Stimulated activated naive CD8-positive, alpha-beta T cell treated with anti-CD3 and anti-CD28 coated beads, Interleukin-15, Interleukin-2, amounts not matched to agents 100 U/mL and 50 U/mL, for 24 hours (primary cell): Measurements from ENCODE around the gene MYRF.

Source experiments
- ATAC-seq: fragments of 150-1000 bp; cut with Tn5 transposase; one replicate; pipeline ENCODE4 v1.10.0; 2021
- DNase-seq: peaks from one replicate; pipeline ENCODE4 v3.0.0; 2021

The MYRF gene

DNA sequence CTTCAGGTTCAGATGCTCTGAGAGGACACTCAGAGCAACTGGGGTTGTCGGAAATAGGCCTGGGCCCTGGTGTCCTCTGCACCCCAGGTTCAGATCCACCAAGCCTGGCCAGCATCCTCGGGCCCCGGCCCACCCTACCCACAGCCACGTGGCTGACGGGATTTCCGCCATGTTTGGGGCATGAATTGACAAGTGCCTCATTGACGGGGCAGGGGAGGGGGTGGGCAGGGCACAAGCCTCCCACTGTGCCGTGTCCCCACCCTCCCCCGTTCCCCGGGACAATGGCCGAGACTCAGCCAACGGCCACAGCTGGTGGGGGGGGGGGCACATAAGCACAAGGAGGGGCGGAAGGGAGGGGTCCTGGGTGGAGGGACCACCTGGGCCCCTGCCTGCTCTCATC, 8.5 kb downstream of the MYRF start:
- no peak for ATAC-seq
- DNase-seq, result no peak

DNA sequence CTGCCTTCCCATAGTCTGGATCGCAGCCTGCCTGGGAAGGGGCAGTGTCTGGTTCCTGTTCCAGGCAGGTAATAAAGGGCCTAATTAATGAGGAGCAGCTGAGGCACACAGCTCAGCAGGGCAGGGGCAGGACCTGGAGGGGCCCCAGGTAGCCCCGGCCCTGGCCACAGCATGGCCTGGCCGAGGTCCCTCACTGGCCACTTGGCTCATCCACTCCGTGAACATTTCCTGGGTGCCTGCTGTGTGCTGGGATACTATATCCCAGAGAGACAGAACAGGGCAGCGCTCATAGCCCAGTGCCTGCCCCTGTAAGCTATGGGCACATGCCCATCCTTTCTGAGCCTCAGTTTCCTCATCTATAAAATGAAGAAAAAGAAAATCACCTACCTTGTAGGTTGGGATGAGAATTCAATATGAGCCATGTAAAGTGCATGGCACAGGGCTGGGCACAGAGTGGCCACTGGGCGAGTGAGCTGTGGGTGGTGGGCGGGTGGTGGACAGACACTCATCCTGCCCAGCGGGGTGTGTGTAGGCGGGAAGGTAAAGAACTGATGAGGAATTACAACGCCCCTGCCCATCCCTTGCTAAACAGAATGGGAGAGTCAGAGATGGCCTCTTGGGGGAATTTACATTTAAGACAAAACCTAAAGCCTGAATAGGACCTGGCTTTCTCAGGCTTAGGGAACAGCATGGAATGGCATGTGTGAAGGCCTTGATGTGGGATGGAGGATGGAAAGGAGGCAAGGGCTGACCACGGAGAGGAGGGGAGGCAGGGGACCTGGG, 9.2 kb downstream of the MYRF start:
- ATAC-seq (no peak), DNase-seq (no peak)

DNA sequence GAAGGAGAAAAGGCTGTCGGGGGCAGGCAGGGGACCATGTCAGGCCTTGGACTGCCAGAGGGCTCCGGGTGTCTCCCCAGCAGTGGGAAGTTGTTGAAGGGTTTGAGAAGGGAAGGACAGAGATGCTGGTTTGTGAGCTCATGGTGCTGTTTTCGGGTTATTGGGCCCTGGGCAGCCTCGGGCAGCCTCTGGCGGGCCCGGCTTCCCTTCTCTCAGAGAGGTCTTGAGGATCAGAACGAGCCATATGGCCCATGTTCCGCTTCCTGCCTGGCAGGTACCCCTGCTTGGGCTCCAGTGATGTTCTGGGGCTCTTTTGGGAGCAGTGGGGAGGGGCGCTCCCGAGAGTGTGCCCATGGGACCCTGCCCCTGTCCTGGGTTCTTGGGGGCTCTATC, 9.8 kb downstream of the MYRF start:
- ATAC-seq, result no peak
- DNase-seq, result no peak

DNA sequence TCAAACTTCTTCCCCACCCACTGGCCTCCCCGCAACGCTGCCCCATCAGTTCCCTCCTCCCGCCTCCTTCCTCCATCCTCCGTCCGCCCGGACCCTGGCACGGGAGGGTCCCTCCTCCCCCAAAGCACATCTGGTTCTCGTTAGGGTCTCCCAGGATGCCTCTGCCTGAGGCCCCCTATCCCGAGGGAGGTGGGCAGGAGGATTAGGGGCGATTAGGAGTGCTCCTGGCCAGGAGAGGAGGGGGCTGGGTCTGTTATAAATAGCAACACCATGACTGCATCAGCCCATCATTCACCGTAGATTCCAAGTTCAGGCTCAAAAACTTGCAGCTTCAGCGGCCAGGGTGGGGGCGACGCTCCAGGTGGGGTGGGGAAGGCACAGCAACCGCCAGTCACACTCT, 10.4 kb downstream of the MYRF start:
- DNase-seq (no peak), ATAC-seq (no peak)

DNA sequence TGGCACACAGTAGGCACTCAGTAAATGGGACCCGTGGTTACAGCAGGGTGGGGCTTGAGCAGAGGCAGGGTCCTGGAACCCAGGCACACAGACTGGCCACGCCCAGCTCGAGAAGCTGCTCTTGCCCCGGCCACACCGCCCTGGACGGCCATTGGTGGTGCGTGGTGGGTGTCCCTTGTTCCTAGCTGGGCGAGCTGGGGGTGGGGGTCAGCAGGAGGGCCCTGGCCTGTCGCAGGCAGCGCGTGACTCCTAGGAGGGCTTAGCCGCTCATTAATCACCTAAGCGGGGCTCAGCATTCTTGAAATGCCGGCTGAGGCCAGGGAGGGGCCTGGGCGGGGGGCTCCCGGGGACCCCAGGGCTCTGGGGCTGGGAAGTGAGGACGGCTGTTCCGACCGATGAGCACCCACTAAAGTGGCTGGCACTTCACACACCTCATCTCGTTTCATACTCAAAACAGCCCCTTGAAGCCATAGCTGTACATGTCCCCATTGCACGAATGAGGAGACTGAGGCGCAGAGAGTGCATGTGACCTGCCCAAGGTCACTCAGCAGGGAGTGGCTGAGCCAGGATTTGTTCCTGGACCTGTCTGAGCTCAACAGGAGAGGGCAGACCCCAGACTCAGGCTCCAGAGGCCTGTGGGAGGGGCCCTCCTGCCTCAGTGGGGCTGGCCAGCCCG, 11.6 kb downstream of the MYRF start:
- ATAC-seq (no peak), DNase-seq (no peak)

DNA sequence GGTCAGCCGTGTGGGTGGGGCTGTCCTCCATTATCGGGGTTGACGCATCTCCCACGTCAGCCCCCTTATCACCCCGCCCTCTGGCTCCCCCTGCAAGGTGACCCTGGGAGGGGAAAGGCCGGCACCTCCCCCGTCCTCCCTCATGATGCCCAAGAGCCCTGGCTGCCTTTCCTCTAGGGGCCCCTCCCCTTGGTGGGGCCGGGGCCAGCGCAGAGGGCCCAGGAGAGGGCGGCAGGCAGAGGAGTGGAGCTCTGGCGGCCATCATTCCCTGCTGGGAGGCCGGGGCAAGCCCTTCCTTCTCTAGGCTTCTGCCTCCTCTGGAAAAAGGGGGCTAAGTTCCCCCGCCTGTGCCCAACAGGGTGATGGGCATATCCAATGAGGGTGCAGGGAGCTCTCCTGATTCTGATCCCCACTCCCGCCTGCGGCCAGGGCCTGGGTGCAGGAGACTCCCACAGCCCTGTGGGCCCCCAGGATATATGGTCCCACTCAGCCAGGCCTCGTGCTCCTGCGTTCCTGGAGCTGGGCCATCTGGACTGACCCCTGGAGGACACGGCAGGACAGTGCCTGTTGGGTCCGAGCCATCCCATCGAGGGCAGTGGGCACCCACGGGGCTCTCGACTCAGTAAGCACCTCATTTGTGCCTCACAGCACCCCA, 12.3 kb downstream of the MYRF start:
- no peak for DNase-seq
- no peak for ATAC-seq

DNA sequence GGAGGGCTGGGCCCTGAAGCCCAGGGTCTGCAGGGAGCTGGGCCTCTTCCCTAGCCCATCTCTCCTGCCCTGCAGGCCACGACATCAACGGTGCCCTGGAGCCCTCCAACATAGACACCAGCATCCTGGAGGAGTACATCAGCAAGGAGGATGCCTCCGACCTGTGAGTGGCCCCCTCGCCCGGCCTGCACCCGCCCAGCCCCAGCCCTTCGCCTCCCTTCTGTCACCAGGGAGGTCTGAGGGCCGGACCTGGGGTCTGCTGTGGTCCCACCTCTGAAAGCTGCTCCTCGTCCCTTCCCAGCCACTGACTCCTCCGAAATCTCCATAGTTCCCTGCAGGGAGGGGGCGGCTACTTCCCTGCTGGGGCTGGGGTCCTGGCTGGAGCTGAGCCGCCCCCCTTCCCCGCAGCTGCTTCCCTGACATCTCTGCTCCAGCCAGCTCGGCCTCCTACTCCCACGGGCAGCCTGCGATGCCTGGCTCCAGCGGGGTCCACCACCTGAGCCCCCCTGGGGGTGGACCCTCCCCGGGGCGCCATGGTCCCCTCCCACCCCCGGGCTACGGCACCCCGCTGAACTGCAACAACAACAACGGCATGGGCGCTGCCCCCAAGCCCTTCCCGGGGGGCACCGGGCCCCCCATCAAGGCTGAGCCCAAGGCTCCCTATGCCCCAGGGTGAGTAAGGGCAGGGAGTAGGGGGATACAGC, 13.3 kb downstream of the MYRF start:
- no peak for DNase-seq
- no peak for ATAC-seq

DNA sequence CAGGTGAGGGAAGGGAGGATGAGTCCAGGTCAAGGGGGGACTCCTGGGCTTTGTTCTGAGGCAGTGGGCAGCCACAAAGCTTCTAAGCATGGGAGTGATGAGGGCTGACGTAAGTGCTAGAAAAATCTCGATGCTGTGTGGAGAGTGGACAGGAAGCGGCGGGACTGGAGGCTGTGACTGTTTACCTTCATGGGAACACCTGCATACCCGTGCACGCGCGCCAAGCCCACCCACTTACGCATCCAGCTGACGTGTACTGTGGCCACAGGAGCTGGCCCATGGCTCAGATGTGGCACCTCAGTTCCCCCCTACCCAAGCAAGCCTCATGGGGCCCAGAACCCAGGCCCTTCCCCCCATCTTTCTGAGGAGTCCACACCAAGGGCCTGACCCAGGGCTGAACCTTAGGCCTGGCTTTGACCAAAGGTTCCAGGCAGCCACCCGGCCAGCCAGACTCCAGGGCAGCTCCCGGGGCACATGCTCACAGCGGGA, 14.0 kb downstream of the MYRF start:
- no peak for DNase-seq
- no peak for ATAC-seq

DNA sequence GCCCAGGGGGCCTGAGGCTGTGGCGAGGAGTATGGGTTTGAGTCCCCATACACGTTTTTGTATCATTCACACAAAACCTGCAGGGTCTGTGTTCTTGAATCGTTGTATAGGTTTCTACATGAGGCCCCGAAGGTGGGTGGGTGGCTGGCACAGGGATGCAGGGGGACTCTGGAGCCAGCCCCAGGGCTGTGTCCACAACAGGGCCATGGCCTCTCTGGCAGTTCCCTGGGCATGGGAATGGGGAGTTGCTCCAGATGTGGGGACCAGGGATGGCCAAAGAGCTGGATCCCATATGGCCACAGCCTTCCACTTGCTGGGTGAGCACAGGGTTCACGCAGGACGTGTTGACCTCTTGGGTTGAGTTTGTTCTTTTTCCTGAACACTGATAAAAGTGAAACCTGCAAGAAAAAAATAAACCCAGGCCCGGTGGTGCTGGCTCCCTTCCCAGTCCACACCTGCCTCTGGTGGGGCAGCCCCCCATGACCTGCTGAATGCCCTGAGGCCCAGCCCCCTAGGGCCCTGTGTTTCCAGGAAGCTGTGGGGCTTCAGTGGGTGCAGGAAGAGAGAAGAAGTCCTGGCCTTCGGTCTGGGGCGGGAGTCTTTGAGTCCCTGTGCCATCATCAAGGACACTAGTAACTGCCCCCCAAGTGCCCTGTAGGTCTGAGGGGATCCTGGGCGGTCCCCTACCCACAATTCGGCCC, 16.1 kb downstream of the MYRF start:
- no peak for DNase-seq
- ATAC-seq, result no peak

DNA sequence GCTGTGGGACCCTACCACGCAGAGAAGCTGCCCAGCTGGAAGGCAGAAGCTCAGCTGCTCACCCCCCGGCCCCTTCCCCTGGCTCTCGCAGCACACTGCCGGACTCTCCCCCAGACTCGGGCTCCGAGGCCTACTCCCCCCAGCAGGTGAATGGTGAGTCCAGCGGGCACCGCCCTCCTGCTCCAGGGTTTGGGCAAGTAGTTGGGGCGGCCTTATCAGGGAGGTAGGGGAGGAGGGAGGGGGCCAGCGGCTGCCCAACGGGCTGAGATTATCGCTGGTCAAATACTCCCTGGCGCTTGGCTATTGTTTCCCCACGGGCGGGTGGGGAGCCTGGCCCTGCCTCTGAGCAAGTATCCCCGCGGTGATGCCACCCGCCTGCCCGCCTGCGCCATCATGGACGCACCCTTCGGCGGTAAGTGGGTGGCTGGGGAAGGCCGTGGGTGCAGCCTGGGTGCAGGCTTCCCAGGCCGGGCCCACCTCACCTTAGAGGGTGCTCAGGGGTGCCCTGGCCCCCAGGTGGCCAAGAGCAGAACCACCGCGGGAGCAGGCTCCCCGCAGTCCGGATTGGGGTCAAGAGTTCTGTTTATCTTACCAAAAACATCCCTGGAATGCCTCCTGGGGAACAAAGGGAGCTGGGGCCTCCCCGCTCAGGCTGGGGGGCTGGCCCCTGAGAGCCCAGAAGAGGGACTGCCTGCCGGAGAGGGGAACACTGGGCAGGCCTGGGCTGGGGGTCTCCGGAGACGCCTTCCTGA, 16.9 kb downstream of the MYRF start:
- DNase-seq (no peak), ATAC-seq (no peak)

DNA sequence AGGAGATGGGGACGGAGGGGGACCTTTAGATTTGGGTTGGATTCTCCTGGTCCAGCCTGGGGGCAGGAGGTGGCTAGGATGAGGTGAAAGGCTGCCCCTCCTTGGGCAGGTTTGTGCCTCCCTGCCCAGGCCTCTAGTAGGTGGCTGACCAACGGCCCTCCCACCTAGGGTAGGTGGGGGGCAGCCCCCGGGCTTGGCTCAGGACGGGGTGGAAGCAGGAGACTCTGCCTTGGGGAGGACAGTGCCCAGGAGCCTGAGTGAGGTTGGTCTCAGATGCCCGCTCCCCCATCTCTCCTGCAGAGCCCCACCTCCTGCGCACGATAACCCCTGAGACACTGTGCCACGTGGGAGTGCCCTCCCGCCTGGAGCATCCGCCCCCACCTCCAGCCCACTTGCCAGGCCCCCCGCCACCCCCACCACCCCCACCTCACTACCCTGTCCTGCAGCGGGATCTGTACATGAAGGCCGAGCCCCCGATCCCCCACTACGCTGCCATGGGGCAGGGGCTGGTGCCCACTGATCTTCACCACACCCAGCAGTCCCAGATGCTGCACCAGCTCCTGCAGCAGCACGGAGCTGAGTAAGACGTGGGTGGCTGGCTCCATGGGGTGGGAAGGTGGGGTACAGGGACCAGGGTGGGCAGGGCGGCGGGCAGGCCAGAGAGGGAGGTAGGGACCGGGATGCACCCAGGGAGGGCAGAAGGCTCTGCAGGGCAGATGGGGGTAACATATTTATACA, 17.7 kb downstream of the MYRF start:
- ATAC-seq (no peak), DNase-seq (no peak)

DNA sequence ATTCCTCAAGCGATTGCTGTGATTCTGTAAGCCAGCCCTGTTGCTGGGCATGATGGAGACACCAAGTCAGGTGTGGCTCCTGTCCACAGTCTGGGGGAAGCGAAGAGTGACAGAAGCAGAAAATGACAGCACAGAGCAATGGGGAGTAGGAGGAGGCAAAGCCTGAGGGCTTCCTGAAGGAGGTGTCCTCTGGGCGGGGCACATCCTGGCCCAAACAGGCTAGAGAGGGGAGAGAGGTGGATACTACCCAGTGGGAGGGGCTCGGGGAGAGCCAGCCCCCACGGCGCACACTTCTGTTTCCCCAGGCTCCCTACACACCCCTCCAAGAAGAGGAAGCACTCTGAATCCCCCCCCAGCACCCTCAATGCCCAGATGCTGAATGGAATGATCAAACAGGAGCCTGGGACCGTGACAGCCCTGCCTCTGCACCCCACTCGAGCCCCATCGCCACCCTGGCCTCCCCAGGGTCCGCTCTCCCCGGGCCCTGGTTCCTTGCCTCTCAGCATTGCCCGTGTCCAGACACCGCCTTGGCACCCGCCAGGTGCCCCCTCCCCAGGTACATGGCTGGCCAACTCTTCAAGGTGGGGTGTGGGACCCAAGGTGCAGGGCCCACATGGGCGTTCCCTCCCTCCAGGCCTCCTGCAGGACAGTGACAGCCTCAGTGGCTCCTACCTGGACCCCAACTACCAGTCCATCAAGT, 18.9 kb downstream of the MYRF start:
- DNase-seq, result no peak
- no peak for ATAC-seq

DNA sequence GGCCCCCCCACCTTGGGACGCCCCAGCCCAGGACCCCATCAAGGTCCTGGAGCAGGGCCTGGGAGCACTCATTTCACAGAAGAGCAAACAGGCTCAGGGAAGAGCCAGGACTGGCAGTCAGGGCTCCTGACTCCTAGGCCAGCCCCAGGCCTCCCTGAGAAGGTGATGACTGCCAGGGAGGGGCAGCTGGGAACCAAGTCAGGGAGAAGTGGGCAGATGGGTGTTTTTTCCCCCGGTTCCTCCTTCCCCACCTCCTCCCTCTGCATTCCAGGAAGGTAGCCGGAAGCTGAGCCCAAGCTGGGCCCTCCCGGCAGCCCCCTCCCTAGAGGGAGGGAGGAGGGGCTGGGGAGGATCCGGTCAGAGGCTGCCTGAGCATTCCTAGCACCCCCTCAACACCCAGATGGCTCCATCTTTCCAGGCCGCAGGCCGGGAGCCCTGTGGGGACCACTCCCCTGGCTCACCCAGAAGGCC, 19.6 kb downstream of the MYRF start:
- ATAC-seq (no peak), DNase-seq (no peak)

DNA sequence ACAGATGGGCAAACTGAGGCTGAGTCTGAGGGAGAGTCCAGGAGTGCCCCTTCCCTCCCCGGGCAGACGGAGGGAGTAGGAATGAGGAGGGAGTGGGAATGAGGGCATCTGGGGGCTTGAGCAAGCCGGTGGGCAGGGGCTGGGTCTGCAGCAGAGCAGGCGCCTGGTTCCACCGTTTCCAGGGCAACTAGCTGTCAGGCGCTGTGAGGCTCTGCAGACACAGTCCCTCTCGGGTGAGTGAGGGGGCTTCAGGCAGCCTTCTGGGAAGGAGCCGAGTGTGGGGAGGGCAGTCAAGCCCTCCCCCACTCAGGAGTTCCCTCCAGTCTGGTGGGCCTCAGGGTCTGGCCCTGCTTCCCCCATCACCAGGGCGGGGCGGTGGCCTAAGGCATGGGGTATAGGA, 20.9 kb downstream of the MYRF start:
- DNase-seq, result no peak
- no peak for ATAC-seq

DNA sequence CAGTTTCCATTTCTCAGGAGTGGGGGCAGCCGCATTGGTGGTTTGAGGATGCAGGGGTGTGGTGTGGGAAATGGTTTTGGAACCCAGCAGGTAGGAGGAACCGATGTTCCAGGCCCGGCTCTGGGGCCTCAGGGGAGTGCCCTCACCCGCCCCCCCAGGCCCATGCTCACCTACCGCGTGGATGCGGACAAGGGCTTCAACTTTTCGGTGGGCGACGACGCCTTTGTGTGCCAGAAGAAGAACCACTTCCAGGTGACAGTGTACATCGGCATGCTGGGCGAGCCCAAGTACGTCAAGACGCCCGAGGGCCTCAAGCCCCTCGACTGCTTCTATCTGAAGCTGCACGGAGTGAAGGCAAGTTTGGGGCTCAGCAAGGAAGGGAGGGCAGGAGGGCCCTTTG, 21.4 kb downstream of the MYRF start:
- ATAC-seq (no peak), DNase-seq (no peak)

DNA sequence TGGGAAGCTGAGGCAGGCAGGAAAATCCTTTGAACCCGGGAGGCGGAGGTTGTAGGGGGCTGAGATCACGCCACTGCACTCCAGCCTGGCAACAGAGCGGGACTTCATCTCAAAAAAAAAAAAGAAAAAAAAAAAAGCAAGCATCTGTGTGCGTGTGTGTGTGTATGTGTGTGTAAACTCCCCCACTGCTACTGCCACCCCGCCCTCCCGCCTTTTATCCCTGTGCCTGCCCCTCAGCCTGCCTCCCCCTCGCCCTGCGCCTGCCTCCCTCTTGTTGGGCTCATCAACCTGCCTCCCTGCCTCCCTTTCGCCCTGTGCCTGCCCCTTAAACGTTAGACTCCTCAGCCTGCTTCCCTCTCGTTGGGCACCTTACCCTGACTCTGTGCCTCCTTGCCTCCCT, 22.0 kb downstream of the MYRF start:
- ATAC-seq (no peak), DNase-seq (no peak)

DNA sequence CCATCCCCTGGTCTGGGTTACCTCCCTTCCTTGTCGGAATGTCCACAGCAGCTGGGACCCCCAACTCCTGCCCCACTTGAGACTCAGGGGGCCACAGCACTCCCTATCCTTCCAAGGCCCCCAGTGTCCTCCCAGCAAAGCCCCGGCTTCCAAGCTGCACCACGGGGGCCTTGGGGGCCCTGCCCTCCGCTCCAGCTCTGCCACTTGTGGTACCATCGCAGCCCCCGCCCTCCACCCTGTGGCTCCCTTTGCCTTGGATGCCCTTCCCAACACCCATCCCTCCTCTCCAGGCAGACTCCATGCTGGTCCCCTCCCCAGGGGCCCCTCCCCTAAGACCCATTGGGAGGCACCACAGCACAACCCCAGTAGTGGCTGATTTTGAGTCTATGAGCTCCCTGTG, 22.7 kb downstream of the MYRF start:
- DNase-seq (no peak), ATAC-seq (no peak)

DNA sequence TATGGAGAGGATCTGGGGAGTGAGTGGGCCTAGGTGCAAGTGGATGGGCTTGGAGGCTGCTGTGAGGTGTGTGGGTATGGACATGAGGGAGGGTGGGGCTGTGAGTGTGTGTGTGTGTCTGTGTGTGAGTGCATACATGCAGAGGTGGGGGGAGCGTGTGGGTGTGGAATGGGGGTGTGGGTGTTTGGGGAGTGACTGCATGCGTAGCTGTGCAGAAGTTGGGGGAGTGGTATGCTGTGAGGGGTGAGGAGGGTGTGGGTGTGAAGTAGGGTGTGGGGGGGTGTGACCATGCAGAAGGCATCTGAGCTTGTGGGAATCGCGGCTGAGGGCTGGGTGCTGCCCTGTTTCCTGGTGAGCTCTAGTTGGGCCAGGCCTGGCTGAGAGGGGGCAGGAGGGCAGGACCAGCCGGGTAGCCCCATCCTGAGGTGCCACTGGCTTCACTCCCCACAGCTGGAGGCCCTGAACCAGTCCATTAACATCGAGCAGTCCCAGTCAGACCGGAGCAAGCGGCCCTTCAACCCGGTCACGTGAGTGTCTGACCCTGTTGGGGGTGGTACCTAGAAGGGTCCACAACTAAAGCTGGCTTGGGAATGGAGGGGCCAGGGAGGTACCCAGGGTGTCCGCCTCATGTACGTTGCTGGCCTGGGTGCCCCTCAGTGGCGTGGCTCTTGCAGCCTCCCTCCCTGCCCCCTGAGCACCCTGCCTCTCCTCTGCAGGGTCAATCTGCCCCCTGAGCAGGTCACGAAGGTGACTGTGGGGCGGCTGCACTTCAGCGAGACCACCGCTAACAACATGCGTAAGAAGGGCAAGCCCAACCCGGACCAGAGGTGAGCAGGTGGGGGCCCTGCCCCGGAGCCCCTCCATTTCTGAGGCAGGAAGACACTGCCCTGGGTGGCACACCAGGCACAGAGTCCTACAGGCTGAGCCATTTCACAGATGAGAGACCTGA, 23.4 kb downstream of the MYRF start:
- ATAC-seq (no peak), DNase-seq (no peak)
